Muscle layer of duodenum (tissue), 2 donors: Measurements from ENCODE around the gene C1orf105.

Experiments used
- H3K27ac ChIP-seq: one replicate; pipeline ENCODE4 v1.7.0; 2013; ENCODE audit warnings: mild to moderate bottlenecking, low read length
- H3K27me3 ChIP-seq: one replicate; pipeline ENCODE4 v1.7.0; 2013; ENCODE audit warnings: low read depth, mild to moderate bottlenecking, control low read depth, low read length
- H3K36me3 ChIP-seq, 2 donors: one replicate each; pipeline ENCODE4 v1.7.0; 2013; ENCODE audit warnings: low read length in 2 of 2, control low read depth in 1 of 2, mild to moderate bottlenecking in 1 of 2; ENCODE audit not compliant: insufficient read depth in 2 of 2, control insufficient read depth in 1 of 2
- H3K4me1 ChIP-seq, 2 donors: one replicate each; pipeline ENCODE4 v1.7.0; 2013; ENCODE audit warnings: low read length in 2 of 2, mild to moderate bottlenecking in 2 of 2, control low read depth in 1 of 2, moderate library complexity in 1 of 2; ENCODE audit not compliant: insufficient read depth in 2 of 2, control insufficient read depth in 1 of 2
- H3K4me3 ChIP-seq, 2 donors: one replicate each; pipeline ENCODE4 v1.7.0; 2013; ENCODE audit warnings: low read length in 2 of 2, low read depth in 1 of 2, mild to moderate bottlenecking in 1 of 2
- H3K9me3 ChIP-seq, 2 donors: one replicate each; pipeline ENCODE4 v1.7.0; 2013; ENCODE audit warnings: low read length in 2 of 2, control low read depth in 1 of 2, mild to moderate bottlenecking in 1 of 2; ENCODE audit not compliant: control insufficient read depth in 1 of 2
- donor health status: healthy.

C1orf105 gene

GRCh38 chr1:172449585-172450523 lies 29.4 kb downstream of the C1orf105 start:
- Histone ChIP-seq H3K9me3 (no peaks in the 10 kb centered on the region), H3K36me3 (no peaks in the 10 kb centered on the region), H3K27ac (peak overlapping the region; percentile 27), H3K4me3 (no peak overlapping the region), H3K27me3 (no peaks in the 10 kb centered on the region), H3K4me1 (peaks cover 0 to 11% of the 10 kb centered on the region in 2 donors)

- Histone ChIP-seq H3K36me3 (no peaks in the 10 kb centered on the region), H3K27ac (peak overlapping the region; percentile 27), H3K4me1 (peaks cover 0 to 11% of the 10 kb centered on the region in 2 donors), H3K9me3 (no peaks in the 10 kb centered on the region), H3K4me3 (no peak overlapping the region), H3K27me3 (no peaks in the 10 kb centered on the region)
Observed at GRCh38 chr1:172450524-172450885, 30.0 kb downstream of the C1orf105 start.

GRCh38 chr1:172451002-172451443 lies 30.5 kb downstream of the C1orf105 start:
- H3K4me1 ChIP-seq = peaks cover 0 to 11% of the 10 kb centered on the region in 2 donors
- no peaks in the 10 kb centered on the region for H3K9me3 ChIP-seq
- H3K27me3 ChIP-seq = no peaks in the 10 kb centered on the region
- peak overlapping the region; percentile 27 for H3K27ac ChIP-seq
- H3K36me3 ChIP-seq = no peaks in the 10 kb centered on the region
- no peak overlapping the region for H3K4me3 ChIP-seq

GRCh38 chr1:172452536-172453152 lies 32.2 kb downstream of the C1orf105 start:
- no peaks in the 10 kb centered on the region for H3K36me3 ChIP-seq
- H3K4me1 ChIP-seq = peaks cover 0 to 11% of the 10 kb centered on the region in 2 donors
- H3K4me3 ChIP-seq = no peak overlapping the region
- H3K27ac ChIP-seq = no peak overlapping the region
- no peaks in the 10 kb centered on the region for H3K9me3 ChIP-seq
- no peaks in the 10 kb centered on the region for H3K27me3 ChIP-seq

- Histone ChIP-seq H3K27me3 (no peaks in the 10 kb centered on the region), H3K4me3 (no peak overlapping the region), H3K36me3 (no peaks in the 10 kb centered on the region), H3K9me3 (no peaks in the 10 kb centered on the region), H3K27ac (no peak overlapping the region), H3K4me1 (peaks cover 0 to 11% of the 10 kb centered on the region in 2 donors)
Observed at GRCh38 chr1:172453153-172453545, 32.7 kb downstream of the C1orf105 start.

GRCh38 chr1:172453607-172454006 lies 33.1 kb downstream of the C1orf105 start:
- Histone ChIP-seq H3K9me3 (no peaks in the 10 kb centered on the region), H3K4me1 (peaks cover 0 to 11% of the 10 kb centered on the region in 2 donors), H3K4me3 (no peak overlapping the region), H3K36me3 (no peaks in the 10 kb centered on the region), H3K27me3 (no peaks in the 10 kb centered on the region), H3K27ac (no peak overlapping the region)

GRCh38 chr1:172455451-172455850 lies 35.0 kb downstream of the C1orf105 start:
- no peak overlapping the region for H3K4me3 ChIP-seq
- H3K4me1 ChIP-seq = peaks cover 0 to 2% of the 10 kb centered on the region in 2 donors
- no peaks in the 10 kb centered on the region for H3K27me3 ChIP-seq
- no peak overlapping the region for H3K27ac ChIP-seq
- H3K9me3 ChIP-seq = no peaks in the 10 kb centered on the region
- H3K36me3 ChIP-seq = no peaks in the 10 kb centered on the region

GRCh38 chr1:172456344-172456769 lies 35.9 kb downstream of the C1orf105 start:
- H3K9me3 ChIP-seq = no peaks in the 10 kb centered on the region
- no peaks in the 10 kb centered on the region for H3K27me3 ChIP-seq
- no peaks in the 10 kb centered on the region for H3K36me3 ChIP-seq
- H3K27ac ChIP-seq = no peak overlapping the region
- H3K4me1 ChIP-seq = no peaks in the 10 kb centered on the region
- H3K4me3 ChIP-seq = no peak overlapping the region

GRCh38 chr1:172457479-172458130 lies 37.1 kb downstream of the C1orf105 start:
- H3K27ac ChIP-seq = no peak overlapping the region
- H3K36me3 ChIP-seq = no peaks in the 10 kb centered on the region
- H3K4me1 ChIP-seq = no peaks in the 10 kb centered on the region
- H3K9me3 ChIP-seq = no peaks in the 10 kb centered on the region
- no peak overlapping the region for H3K4me3 ChIP-seq
- no peaks in the 10 kb centered on the region for H3K27me3 ChIP-seq

GRCh38 chr1:172460177-172460576 lies 39.7 kb downstream of the C1orf105 start:
- H3K4me1 ChIP-seq = no peaks in the 10 kb centered on the region
- no peak overlapping the region for H3K27ac ChIP-seq
- H3K27me3 ChIP-seq = no peaks in the 10 kb centered on the region
- no peaks in the 10 kb centered on the region for H3K9me3 ChIP-seq
- no peaks in the 10 kb centered on the region for H3K36me3 ChIP-seq
- H3K4me3 ChIP-seq = no peak overlapping the region

- Histone ChIP-seq H3K27me3 (no peaks in the 10 kb centered on the region), H3K4me3 (no peak overlapping the region), H3K36me3 (no peaks in the 10 kb centered on the region), H3K27ac (no peak overlapping the region), H3K9me3 (no peaks in the 10 kb centered on the region), H3K4me1 (no peaks in the 10 kb centered on the region)
Observed at GRCh38 chr1:172460887-172461315, 40.4 kb downstream of the C1orf105 start.
